ENCODE results near the gene COMMD9. TPM values are rescaled to one million over a fixed set of nuclear protein-coding genes. Genes with fewer than 3 reads are reported as not detected.

COMMD9 gene
- total RNA-seq, 1 donor from 2014 or later, result 27.0 TPM

GRCh38 chr11:36278531-36279282 lies 10.5 kb downstream of the COMMD9 start:
- Mint-ChIP-seq H3K36me3 (peaks cover 22% of the 10 kb centered on the region), H3K27me3 (ENCODE audit: insufficient read depth, low read depth) (peaks cover 1% of the 10 kb centered on the region), H3K27ac (peak overlapping the region; percentile 84), H3K9me3 (peaks cover 20% of the 10 kb centered on the region), H3K4me1 (peaks cover 48% of the 10 kb centered on the region), H3K4me3 (peak overlapping the region; percentile 40)
- DNase-seq (ENCODE audit: low spot score), result peak; percentile 50
- Histone ChIP-seq H3K9ac (no peak overlapping the region), H4K20me1 (ENCODE audit: low read depth) (no peaks in the 10 kb centered on the region), H3K27ac (no peak overlapping the region), H3K4me1 (peaks cover 16% of the 10 kb centered on the region), H3K4me3 (no peak overlapping the region), H3K36me3 (no peaks in the 10 kb centered on the region), H3F3A (ENCODE audit: low read depth) (peaks cover 5% of the 10 kb centered on the region), H3K79me2 (ENCODE audit: low read depth) (peaks cover 9% of the 10 kb centered on the region), H2AFZ (replicated peaks) (no peak overlapping the region), H3K9me3 (ENCODE audit: low read depth) (no peaks in the 10 kb centered on the region), H3K4me2 (no peak overlapping the region), H3K27me3 (no peaks in the 10 kb centered on the region)
- TF ChIP-seq EZH2 (IDR thresholded peaks at IDR 0.05) (no peak), CTCF (IDR thresholded peaks at IDR 0.05) (peak; percentile 31)

- Histone ChIP-seq H3K4me3 (no peak overlapping the region), H3K4me2 (no peak overlapping the region), H3K27ac (no peak overlapping the region), H3K79me2 (ENCODE audit: low read depth) (no peaks in the 10 kb centered on the region), H3K4me1 (peaks cover 20% of the 10 kb centered on the region), H2AFZ (replicated peaks) (no peak overlapping the region), H3K27me3 (no peaks in the 10 kb centered on the region), H3F3A (ENCODE audit: low read depth) (peaks cover 5% of the 10 kb centered on the region), H4K20me1 (ENCODE audit: low read depth) (no peaks in the 10 kb centered on the region), H3K9ac (no peak overlapping the region), H3K36me3 (no peaks in the 10 kb centered on the region), H3K9me3 (ENCODE audit: low read depth) (no peaks in the 10 kb centered on the region)
- no peak overlapping the region for H3K27ac Mint-ChIP-seq
- no peak overlapping the region for H3K4me3 Mint-ChIP-seq
- peaks cover 42% of the 10 kb centered on the region for H3K36me3 Mint-ChIP-seq
- peaks cover 58% of the 10 kb centered on the region for H3K4me1 Mint-ChIP-seq
- peaks cover 7% of the 10 kb centered on the region for H3K9me3 Mint-ChIP-seq
- TF ChIP-seq CTCF (IDR thresholded peaks at IDR 0.05) (no peak), EZH2phosphoT487 (IDR thresholded peaks at IDR 0.05) (no peak), EZH2 (IDR thresholded peaks at IDR 0.05) (no peak)
- peaks cover 5% of the 10 kb centered on the region for H3K27me3 Mint-ChIP-seq (ENCODE audit: insufficient read depth, low read depth)
- no peak for DNase-seq (ENCODE audit: low spot score)
Measured at GRCh38 chr11:36274414-36274813, 14.8 kb downstream of the COMMD9 start.

- no peak overlapping the region for H2AFZ ChIP-seq (replicated peaks)
- Mint-ChIP-seq H3K27me3 (ENCODE audit: insufficient read depth, low read depth) (peaks cover 5% of the 10 kb centered on the region), H3K9me3 (peaks cover 9% of the 10 kb centered on the region)
Measured at GRCh38 chr11:36273110-36273509, 16.1 kb downstream of the COMMD9 start.

More at GRCh38 chr11:36273110-36273509, 16.1 kb downstream of the COMMD9 start:
- no peaks in the 10 kb centered on the region for H3K27me3 ChIP-seq
- peak; percentile 60 for DNase-seq (ENCODE audit: low spot score)
- H3K9ac ChIP-seq, result no peak overlapping the region
- Mint-ChIP-seq H3K4me3 (no peak overlapping the region), H3K36me3 (peaks cover 42% of the 10 kb centered on the region), H3K27ac (no peak overlapping the region), H3K4me1 (peaks cover 45% of the 10 kb centered on the region)
- no peaks in the 10 kb centered on the region for H4K20me1 ChIP-seq (ENCODE audit: low read depth)
- H3K27ac ChIP-seq, result no peak overlapping the region
- H3K4me1 ChIP-seq, result peaks cover 9% of the 10 kb centered on the region
- no peak overlapping the region for H3K4me3 ChIP-seq
- H3F3A ChIP-seq (ENCODE audit: low read depth), result no peaks in the 10 kb centered on the region
- H3K9me3 ChIP-seq (ENCODE audit: low read depth), result no peaks in the 10 kb centered on the region
- H3K36me3 ChIP-seq, result no peaks in the 10 kb centered on the region
- no peak for TF ChIP-seq EZH2phosphoT487 (IDR thresholded peaks at IDR 0.05)
- TF ChIP-seq CTCF (IDR thresholded peaks at IDR 0.05), result no peak
- TF ChIP-seq EZH2 (IDR thresholded peaks at IDR 0.05), result no peak
- H3K4me2 ChIP-seq, result no peak overlapping the region
- H3K79me2 ChIP-seq (ENCODE audit: low read depth), result no peaks in the 10 kb centered on the region
